HepG2 (cell line): ENCODE results near the gene FZD4. TPM values are rescaled to one million over a fixed set of nuclear protein-coding genes. Genes with fewer than 3 reads are reported as not detected.

ENCODE experiments used
- BCL6 ChIP-seq: IDR thresholded peaks from 2 replicates; pipeline ENCODE4 v1.6.1; 2016; ENCODE audit warnings: missing genetic modification reagents, missing compliant biosample characterization
- CEBPB ChIP-seq: IDR thresholded peaks from 2 replicates; pipeline ENCODE4 v1.6.1; 2011; ENCODE audit warnings: low read depth, low read length, improper control_type of control experiment, borderline replicate concordance
- CEBPG ChIP-seq: IDR thresholded peaks from 2 replicates; pipeline ENCODE4 v1.6.1; 2016
- CREM ChIP-seq, 2 experiments: sonication (generic) in 1 of 2; formaldehyde crosslinking in 1 of 2; IDR thresholded peaks; 2 replicates each; pipeline versions ENCODE4 v1.4.0 to v1.6.1; 2016 to 2020; ENCODE audit warnings: antibody characterized with exemption in 1 of 2, mild to moderate bottlenecking in 1 of 2, missing genetic modification reagents in 1 of 2
- FOSL2 ChIP-seq: sonication (generic); formaldehyde crosslinking; IDR thresholded peaks from 2 replicates; pipeline ENCODE4 v1.4.0; 2020; ENCODE audit warnings: missing genetic modification reagents
- FOXA3 ChIP-seq: IDR thresholded peaks from 2 replicates; pipeline ENCODE4 v1.6.1; 2016; ENCODE audit warnings: missing genetic modification reagents, missing compliant biosample characterization
- FOXP1 ChIP-seq, 2 experiments: fragments of 450-650 bp in 1 of 2; IDR thresholded peaks; 2 replicates each; pipeline ENCODE4 v1.6.1; 2017 to 2018; ENCODE audit warnings: antibody characterized with exemption in 1 of 2
- GATAD2A ChIP-seq: IDR thresholded peaks from 2 replicates; pipeline ENCODE4 v1.6.1; 2016
- HNF4A ChIP-seq: sonication (generic); formaldehyde crosslinking; IDR thresholded peaks from 2 replicates; pipeline ENCODE4 v1.4.0; 2020; ENCODE audit warnings: missing genetic modification reagents
- HNRNPUL1 ChIP-seq: fragments of 200-400 bp; formaldehyde crosslinking; IDR thresholded peaks from 2 replicates; pipeline ENCODE4 v1.6.1; 2017; ENCODE audit warnings: low read depth, mild to moderate bottlenecking, low read length, moderate library complexity
- HOXD1 ChIP-seq: sonication (generic); formaldehyde crosslinking; IDR thresholded peaks from 2 replicates; pipeline ENCODE4 v1.5.0; 2020; ENCODE audit warnings: missing genetic modification reagents
- MED1 ChIP-seq: sonication (generic); formaldehyde crosslinking; IDR thresholded peaks from 2 replicates; pipeline ENCODE4 v1.4.0; 2020; ENCODE audit warnings: missing genetic modification reagents
- POGZ ChIP-seq: sonication (generic); formaldehyde crosslinking; IDR thresholded peaks from 2 replicates; pipeline ENCODE4 v1.4.0; 2020; ENCODE audit warnings: mild to moderate bottlenecking, missing genetic modification reagents
- RARA ChIP-seq: IDR thresholded peaks from 2 replicates; pipeline ENCODE4 v1.6.1; 2016; ENCODE audit warnings: missing genetic modification reagents, missing compliant biosample characterization
- SALL1 ChIP-seq: sonication (generic); formaldehyde crosslinking; IDR thresholded peaks from 2 replicates; pipeline ENCODE4 v1.8.0; 2022; ENCODE audit warnings: mild to moderate bottlenecking, missing genetic modification reagents
- SAP130 ChIP-seq: IDR thresholded peaks from 2 replicates; pipeline ENCODE4 v1.6.1; 2016; ENCODE audit warnings: low read depth
- SOX5 ChIP-seq: IDR thresholded peaks from 2 replicates; pipeline ENCODE4 v1.6.1; 2016; ENCODE audit warnings: borderline replicate concordance
- SRF ChIP-seq: IDR thresholded peaks from 2 replicates; pipeline ENCODE4 v1.6.1; 2011; ENCODE audit warnings: mild to moderate bottlenecking, low read depth, low read length, moderate library complexity
- UBTF ChIP-seq: sonication (generic); formaldehyde crosslinking; IDR thresholded peaks from 2 replicates; pipeline ENCODE4 v1.4.0; 2020; ENCODE audit warnings: mild to moderate bottlenecking, missing genetic modification reagents
- ZC3H4 ChIP-seq: sonication (generic); formaldehyde crosslinking; IDR thresholded peaks from 2 replicates; pipeline ENCODE4 v1.4.0; 2020; ENCODE audit warnings: missing genetic modification reagents, borderline replicate concordance
- ZFP37 ChIP-seq: sonication (generic); formaldehyde crosslinking; IDR thresholded peaks from 2 replicates; pipeline ENCODE4 v1.4.0; 2020; ENCODE audit warnings: missing genetic modification reagents, borderline replicate concordance
- ZMYM4 ChIP-seq: sonication (generic); formaldehyde crosslinking; IDR thresholded peaks from 2 replicates; pipeline ENCODE4 v1.8.1; 2023; ENCODE audit warnings: mild to moderate bottlenecking, missing genetic modification reagents
- ZNF12 ChIP-seq: sonication (generic); formaldehyde crosslinking; IDR thresholded peaks from 2 replicates; pipeline ENCODE4 v1.5.0; 2020; ENCODE audit warnings: missing genetic modification reagents
- ZNF17 ChIP-seq: sonication (generic); formaldehyde crosslinking; IDR thresholded peaks from 2 replicates; pipeline ENCODE4 v1.5.0; 2020; ENCODE audit warnings: mild to moderate bottlenecking, missing genetic modification reagents
- ZNF232 ChIP-seq: sonication (generic); formaldehyde crosslinking; IDR thresholded peaks from 2 replicates; pipeline ENCODE4 v1.4.0; 2020; ENCODE audit warnings: missing genetic modification reagents, borderline replicate concordance
- ZNF543 ChIP-seq: sonication (generic); formaldehyde crosslinking; IDR thresholded peaks from 2 replicates; pipeline ENCODE4 v1.4.0; 2020; ENCODE audit warnings: mild to moderate bottlenecking, missing genetic modification reagents
- ZNF652 ChIP-seq: IDR thresholded peaks from 2 replicates; pipeline ENCODE4 v1.6.1; 2016; ENCODE audit warnings: low read depth, borderline replicate concordance
- polyA plus RNA-seq, 8 experiments: library from polyadenylated mRNA; depleted of rRNA in 3 of 8; stranded (reverse) in 7 of 8; unstranded in 1 of 8; fragments of >200 nt; fragmentation: Illumina TruSeq in 4 of 8; extraction: Trizol in 4 of 8; gene quantifications; 2 replicates each; pipeline versions ENCODE4 v1.2.1 to v1.2.3, GENCODE V29; 2011 to 2016; ENCODE audit warnings: low read depth in 4 of 8, missing spikeins in 1 of 8, mixed read lengths in 1 of 8; ENCODE audit not compliant: insufficient read depth in 1 of 8
- total RNA-seq, 5 experiments: library from RNA; depleted of rRNA; stranded (reverse); fragments of >200 nt; fragmentation: Illumina TruSeq; extraction: Trizol; gene quantifications; 2 replicates each; pipeline ENCODE4 v1.2.3, GENCODE V29; 2016; ENCODE audit warnings: low read depth in 1 of 5
- TF ChIP-seq, protein P1 (sequence below): sonication (generic); formaldehyde crosslinking; conservative IDR thresholded peaks from 2 replicates; pipeline ENCODE4 v1.4.0; 2020; ENCODE audit warnings: mild to moderate bottlenecking, missing genetic modification reagents, moderate library complexity

Gene FZD4
- total and polyA plus RNA-seq, 2 of the 13 experiments (the other 11 are each of a cell fraction or from before 2014, with no cell fraction given) = 46.5 to 70.4 TPM

- TF ChIP-seq, protein P1, sequence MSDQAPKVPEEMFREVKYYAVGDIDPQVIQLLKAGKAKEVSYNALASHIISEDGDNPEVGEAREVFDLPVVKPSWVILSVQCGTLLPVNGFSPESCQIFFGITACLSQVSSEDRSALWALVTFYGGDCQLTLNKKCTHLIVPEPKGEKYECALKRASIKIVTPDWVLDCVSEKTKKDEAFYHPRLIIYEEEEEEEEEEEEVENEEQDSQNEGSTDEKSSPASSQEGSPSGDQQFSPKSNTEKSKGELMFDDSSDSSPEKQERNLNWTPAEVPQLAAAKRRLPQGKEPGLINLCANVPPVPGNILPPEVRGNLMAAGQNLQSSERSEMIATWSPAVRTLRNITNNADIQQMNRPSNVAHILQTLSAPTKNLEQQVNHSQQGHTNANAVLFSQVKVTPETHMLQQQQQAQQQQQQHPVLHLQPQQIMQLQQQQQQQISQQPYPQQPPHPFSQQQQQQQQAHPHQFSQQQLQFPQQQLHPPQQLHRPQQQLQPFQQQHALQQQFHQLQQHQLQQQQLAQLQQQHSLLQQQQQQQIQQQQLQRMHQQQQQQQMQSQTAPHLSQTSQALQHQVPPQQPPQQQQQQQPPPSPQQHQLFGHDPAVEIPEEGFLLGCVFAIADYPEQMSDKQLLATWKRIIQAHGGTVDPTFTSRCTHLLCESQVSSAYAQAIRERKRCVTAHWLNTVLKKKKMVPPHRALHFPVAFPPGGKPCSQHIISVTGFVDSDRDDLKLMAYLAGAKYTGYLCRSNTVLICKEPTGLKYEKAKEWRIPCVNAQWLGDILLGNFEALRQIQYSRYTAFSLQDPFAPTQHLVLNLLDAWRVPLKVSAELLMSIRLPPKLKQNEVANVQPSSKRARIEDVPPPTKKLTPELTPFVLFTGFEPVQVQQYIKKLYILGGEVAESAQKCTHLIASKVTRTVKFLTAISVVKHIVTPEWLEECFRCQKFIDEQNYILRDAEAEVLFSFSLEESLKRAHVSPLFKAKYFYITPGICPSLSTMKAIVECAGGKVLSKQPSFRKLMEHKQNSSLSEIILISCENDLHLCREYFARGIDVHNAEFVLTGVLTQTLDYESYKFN (CRISPR knock-in tag) = peak; percentile 21; the same call in 1 of the 2 replicates
- TF ChIP-seq FOXP1 (IDR thresholded peaks at IDR 0.05) = no peak
- peak; percentile 41; the same call in 1 of the 2 replicates for TF ChIP-seq FOXP1 (CRISPR knock-in tag; IDR thresholded peaks at IDR 0.05)
- TF ChIP-seq ZNF17 (CRISPR knock-in tag) = no peak
- peak; percentile 39; the same call in 1 of the 2 replicates for TF ChIP-seq FOSL2 (CRISPR knock-in tag)
- TF ChIP-seq SALL1 (CRISPR knock-in tag) = 0 out of 2 replicates have a peak, but pooled peaks have one; percentile 39
- TF ChIP-seq ZNF232 (CRISPR knock-in tag) = no peak
- TF ChIP-seq ZNF12 (CRISPR knock-in tag) = 0 out of 2 replicates have a peak, but pooled peaks have one; percentile 13
- peak; percentile 20; the same call in 1 of the 2 replicates for TF ChIP-seq CREM (IDR thresholded peaks at IDR 0.05)
- no peak for TF ChIP-seq CREM (CRISPR knock-in tag; IDR thresholded peaks at IDR 0.05)
- TF ChIP-seq CEBPB = peak; percentile 91
- TF ChIP-seq HOXD1 (CRISPR knock-in tag) = no peak
- peak; percentile 50; the same call in 1 of the 2 replicates for TF ChIP-seq MED1 (CRISPR knock-in tag)
- TF ChIP-seq HNRNPUL1 = no peak
- TF ChIP-seq ZC3H4 (CRISPR knock-in tag) = no peak
- peak; percentile 39; the same call in 1 of the 2 replicates for TF ChIP-seq ZMYM4 (CRISPR knock-in tag)
- 0 out of 2 replicates have a peak, but pooled peaks have one; percentile 6 for TF ChIP-seq ZFP37 (CRISPR knock-in tag)
- no peak for TF ChIP-seq UBTF (CRISPR knock-in tag)
- TF ChIP-seq CEBPG (CRISPR knock-in tag) = peak; percentile 89
- TF ChIP-seq SOX5 (CRISPR knock-in tag) = peak; percentile 21; the same call in 1 of the 2 replicates
- TF ChIP-seq SAP130 (CRISPR knock-in tag) = 0 out of 2 replicates have a peak, but pooled peaks have one; percentile 11
- TF ChIP-seq FOXA3 (CRISPR knock-in tag) = 0 out of 2 replicates have a peak, but pooled peaks have one; percentile 40
- peak; percentile 94 for TF ChIP-seq ZNF652
- no peak for TF ChIP-seq SRF
- peak; percentile 47; the same call in 1 of the 2 replicates for TF ChIP-seq RARA (CRISPR knock-in tag)
- peak; percentile 49; the same call in 1 of the 2 replicates for TF ChIP-seq BCL6 (CRISPR knock-in tag)
- TF ChIP-seq ZNF543 (CRISPR knock-in tag) = no peak
- TF ChIP-seq GATAD2A = peak; percentile 86
- TF ChIP-seq POGZ = 0 out of 2 replicates have a peak, but pooled peaks have one; percentile 29
- peak; percentile 38; the same call in 1 of the 2 replicates for TF ChIP-seq HNF4A
Observed at GRCh38 chr11:86983021-86983488, 27.9 kb upstream of the FZD4 start (continued).
